ENCODE measurements around the gene KRT83.

Gene KRT83

GRCh38 chr12:52331039-52331438 lies 9.8 kb upstream of the KRT83 start:
- DNase-seq = no peak

- DNase-seq = no peak
Measured at GRCh38 chr12:52327830-52328500, 6.8 kb upstream of the KRT83 start.

DNA sequence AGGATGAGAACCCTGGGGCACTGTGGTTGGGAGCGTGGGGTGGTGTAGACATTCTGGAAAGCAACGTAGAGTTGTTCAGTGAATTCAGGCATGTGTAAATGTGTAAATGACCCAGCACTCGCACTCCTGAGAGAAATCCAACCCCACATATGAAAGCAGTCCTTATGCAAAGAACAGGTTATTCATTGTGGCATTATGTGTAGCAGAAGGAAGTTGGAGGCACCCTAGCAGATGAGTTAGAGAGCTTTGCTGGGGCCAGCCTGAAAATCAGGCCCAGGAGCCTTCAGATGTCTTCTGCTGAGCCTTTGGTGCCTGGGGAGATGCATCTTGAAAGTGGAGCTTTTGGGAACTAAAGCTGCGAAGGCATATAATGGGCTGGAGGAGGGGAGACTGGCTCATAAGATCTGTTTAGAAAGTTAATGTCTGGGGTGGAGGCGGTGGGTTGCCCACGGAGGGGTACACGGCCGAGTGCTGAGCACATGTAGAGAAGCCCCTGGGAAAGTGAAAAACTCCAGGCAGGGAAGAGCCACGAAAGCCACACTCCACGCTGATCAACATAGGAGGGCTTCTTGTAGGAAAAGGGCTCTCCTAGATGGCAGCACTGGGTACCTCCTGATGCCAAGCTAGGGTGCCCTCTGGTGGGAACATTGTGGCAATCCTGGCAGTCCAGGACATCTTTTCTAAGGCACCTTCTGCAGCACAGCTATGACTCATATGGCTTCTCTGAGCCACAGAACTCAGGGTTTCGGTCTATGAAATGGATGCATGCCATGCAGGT lies 6.0 kb upstream of the KRT83 start:
- DNase-seq = peak; percentile 81 to 85

DNA sequence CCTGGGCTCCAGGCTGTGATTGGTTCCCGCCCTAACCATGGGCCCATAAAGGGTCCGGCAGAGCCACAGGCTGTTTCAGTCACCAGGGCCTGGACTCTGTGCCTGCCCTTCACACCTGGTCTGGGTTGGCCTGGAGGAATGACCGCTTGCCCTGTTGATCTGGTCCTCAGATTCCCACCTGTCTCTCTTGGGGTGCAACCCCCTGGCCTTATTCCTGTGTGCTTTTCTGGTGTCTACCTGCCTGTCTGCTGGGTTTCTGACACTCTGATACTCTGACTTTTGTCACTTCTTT lies 2.9 kb upstream of the KRT83 start:
- no peak for DNase-seq

GRCh38 chr12:52323416-52324152 lies 2.4 kb upstream of the KRT83 start:
- DNase-seq = no peak

GRCh38 chr12:52323001-52323400 lies 1.8 kb upstream of the KRT83 start:
- DNase-seq = no peak

DNA sequence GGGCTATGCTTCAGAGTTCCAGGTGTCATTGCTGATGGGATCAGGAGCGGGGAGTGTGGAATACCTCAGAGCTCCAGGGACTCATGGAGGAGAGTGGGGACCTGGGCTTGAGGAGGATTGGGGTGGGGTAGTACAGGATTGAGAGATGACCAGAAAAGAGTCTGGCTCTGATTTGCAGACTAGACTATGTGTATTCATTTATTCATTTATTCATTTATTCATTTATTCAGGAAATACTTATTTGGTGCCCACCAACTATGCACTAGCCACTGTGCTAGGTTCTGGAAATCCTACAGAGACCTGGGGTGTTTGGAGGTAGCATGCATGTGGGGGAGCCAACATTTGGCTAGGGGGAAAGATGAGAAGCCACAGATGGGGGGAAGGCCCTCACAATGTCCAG lies 871 bp upstream of the KRT83 start:
- DNase-seq = no peak

DNA sequence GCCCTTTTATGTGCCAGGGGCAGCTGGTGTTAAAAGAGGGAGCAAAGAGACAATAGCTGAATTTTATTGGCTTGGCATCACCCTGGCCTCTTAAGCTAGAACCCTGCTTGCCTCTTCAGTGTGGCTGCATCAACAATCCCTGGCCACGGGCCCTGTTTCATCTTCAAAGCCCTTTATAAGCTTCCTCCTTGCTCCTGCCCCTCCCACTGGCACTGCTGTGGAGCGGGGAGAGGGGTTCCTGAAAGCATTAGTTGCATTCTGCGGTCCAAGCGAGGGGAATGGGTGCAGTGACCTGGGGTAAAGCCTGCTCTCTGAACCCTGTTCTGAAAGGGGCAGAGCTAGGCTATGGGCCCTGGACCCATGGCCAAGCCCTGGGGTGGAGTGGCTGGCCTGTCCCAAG lies 220 bp upstream of the KRT83 start:
- DNase-seq = no peak

DNA sequence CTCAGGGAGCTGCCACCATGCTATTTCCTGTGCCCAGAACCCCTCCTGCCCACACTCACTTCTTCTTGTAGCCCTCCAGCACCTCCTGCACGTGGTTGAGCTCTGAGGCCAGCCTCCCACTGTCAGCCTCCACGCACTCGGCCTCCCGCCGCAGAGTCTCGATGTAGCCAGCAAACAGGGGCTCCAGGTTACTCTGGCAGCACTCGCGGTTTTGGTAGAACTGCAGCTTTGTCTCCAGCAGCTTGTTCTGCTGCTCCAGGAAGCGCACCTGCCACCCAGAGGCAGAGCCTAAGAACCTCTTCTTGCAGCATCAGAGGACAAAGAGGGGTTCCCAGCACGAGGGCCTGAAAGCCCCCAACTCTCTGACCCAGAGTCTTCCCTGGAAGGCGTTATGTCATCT lies 2.1 kb downstream of the KRT83 start:
- DNase-seq = no peak

GRCh38 chr12:52318241-52318990 lies 2.8 kb downstream of the KRT83 start:
- DNase-seq = no peak

GRCh38 chr12:52317468-52318052 lies 3.6 kb downstream of the KRT83 start:
- no peak for DNase-seq

- no peak for DNase-seq
Measured at GRCh38 chr12:52316701-52317100, 4.5 kb downstream of the KRT83 start.

DNA sequence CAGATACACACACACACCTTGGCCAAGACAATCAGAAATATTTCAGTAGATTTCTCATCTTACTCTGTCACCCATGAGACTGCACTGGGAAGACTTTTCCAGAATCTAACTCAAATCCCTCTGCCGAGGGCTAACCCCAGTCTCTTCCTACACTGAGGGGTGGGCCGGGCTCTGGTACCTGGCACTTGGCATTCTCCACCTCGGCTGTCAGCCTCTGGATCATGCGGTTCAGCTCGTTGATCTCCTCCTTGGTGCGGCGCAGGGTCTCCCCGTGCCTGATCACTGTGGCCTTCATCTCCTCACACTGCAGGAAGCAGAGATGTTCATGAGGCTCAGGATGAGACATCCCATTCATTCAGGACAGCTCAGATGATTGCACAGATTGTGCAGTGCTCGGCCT lies 4.9 kb downstream of the KRT83 start:
- DNase-seq = no peak

DNA sequence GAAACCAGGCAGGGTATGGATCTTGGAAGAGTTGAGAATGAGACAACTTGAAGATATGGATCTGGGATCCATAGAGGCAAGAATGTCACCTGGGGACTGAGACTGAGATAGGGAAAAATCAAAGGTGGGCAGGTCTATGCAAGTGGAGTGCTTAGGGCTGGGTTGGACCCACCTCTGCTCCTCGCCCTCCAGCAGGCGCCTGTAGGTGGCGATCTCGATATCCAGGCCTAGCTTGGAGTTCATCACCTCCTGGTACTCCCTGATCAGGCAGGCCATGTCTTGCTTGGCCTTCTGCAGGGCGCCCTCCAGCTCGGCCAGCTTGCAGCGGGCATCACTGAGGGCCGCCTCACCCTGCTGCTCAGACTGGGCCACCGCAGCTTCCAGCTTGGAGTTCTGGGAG lies 5.5 kb downstream of the KRT83 start:
- DNase-seq = peak in 1 of 2 donors; percentile 6

GRCh38 chr12:52314511-52314910 lies 6.7 kb downstream of the KRT83 start:
- DNase-seq = no peak

- DNase-seq = no peak
Measured at GRCh38 chr12:52313926-52314325, 7.3 kb downstream of the KRT83 start.

- no peak for DNase-seq
Measured at GRCh38 chr12:52313461-52313860, 7.7 kb downstream of the KRT83 start.

DNA sequence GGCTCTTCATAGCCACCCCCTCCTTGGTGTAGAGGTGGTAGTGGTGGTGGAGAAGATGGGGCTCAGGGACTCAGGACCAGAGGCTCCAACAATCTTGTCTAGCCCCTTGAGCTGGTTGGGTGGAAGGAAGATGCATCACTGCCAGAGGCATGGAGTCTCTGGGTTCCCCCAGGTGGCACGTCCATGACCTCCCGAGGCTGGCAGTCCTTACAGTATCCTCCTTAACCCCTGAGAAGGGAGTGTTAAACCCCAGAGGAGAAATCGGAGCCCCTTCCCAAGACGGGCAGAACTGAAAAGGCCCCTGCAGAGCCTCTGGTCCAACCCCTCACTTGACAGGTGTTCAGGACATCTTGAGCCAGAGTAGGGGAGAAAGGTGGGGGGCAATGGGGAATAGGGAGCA lies 9.1 kb downstream of the KRT83 start:
- DNase-seq = no peak

GRCh38 chr12:52311285-52311648 lies 9.9 kb downstream of the KRT83 start:
- DNase-seq = no peak

GRCh38 chr12:52310622-52311284 lies 10.4 kb downstream of the KRT83 start:
- no peak for DNase-seq

GRCh38 chr12:52308806-52309425 lies 12.3 kb downstream of the KRT83 start:
- no peak for DNase-seq

Measured in CD4-positive, alpha-beta T cell treated with Interferon alpha-2 for 1 hour (primary cell).